SK-N-MC (cell line): ENCODE results near the gene CRYAB.

Source experiments
- EZH2 ChIP-seq: fragments of 200-600 bp; sonication (generic); IDR thresholded peaks from one replicate; pipeline ENCODE4 v1.6.1; 2017; ENCODE audit warnings: antibody characterized with exemption
- POLR2AphosphoS5 ChIP-seq: IDR thresholded peaks from 2 replicates; pipeline ENCODE4 v1.6.1; 2012; ENCODE audit warnings: mild to moderate bottlenecking, low read depth, low read length, borderline replicate concordance

GRCh38 chr11:111922803-111923202 is 11.2 kb upstream of the CRYAB start:
- TF ChIP-seq POLR2AphosphoS5 (no peak), EZH2 (no peak)
